H1 (cell line): Measurements from ENCODE around the gene TMC4. TPM values are rescaled to one million over a fixed set of nuclear protein-coding genes. Genes with fewer than 3 reads are reported as not detected.

ENCODE experiments used
- polyA plus RNA-seq, 7 experiments: library from polyadenylated mRNA; depleted of rRNA in 3 of 7; stranded (reverse) in 5 of 7; unstranded in 2 of 7; fragments of >200 nt in 5 of 7; fragments of 200-250 nt in 2 of 7; gene quantifications; 1 replicate in 5 of 7; 2 replicates in 1 of 7; 4 replicates in 1 of 7; pipeline versions ENCODE4 v1.2.1 to v1.2.3, GENCODE V29; 2011 to 2013; ENCODE audit warnings: missing spikeins in 2 of 7, mixed read lengths in 2 of 7
- total RNA-seq: library from RNA; stranded (reverse); fragmentation: NEBNext Ultra II Directional; extraction: Animal tissue kit (Norgen Biotek cat#: 25700); gene quantifications from 2 replicates; pipeline ENCODE4 v1.2.1, GENCODE V29; 2021

Gene TMC4
- total and polyA plus RNA-seq, 2 of the 8 experiments (the other 6 are each of a cell fraction or from before 2014, with no cell fraction given): 5.5 to 6.3 TPM

Other genes starting within 250 kb of the TMC4 start
- gene CACNG8, start 210.2 kb downstream of the TMC4 start, total RNA-seq: 4.5 and 5.7 TPM in 2 replicates
- gene CACNG8, start 210.2 kb downstream of the TMC4 start, polyA plus RNA-seq (2011; rRNA removed): 0.41 and 0.93 TPM in 2 replicates
- gene CACNG6, start 181.5 kb downstream of the TMC4 start, total RNA-seq: 1.2 and 1.4 TPM in 2 replicates
- gene CACNG6, start 181.5 kb downstream of the TMC4 start, polyA plus RNA-seq (2011; rRNA removed): 1.6 and 2.9 TPM in 2 replicates
- gene VSTM1, start 109.3 kb downstream of the TMC4 start, total RNA-seq: 0.65 TPM in 1 of 2 replicates, not detected in the other
- 0.12 and 0.17 TPM in 2 replicates for gene VSTM1, start 109.3 kb downstream of the TMC4 start, polyA plus RNA-seq (2011; rRNA removed)
- gene TARM1, start 91.8 kb downstream of the TMC4 start, total RNA-seq: not detected in 2 replicates
- gene TARM1, start 91.8 kb downstream of the TMC4 start, polyA plus RNA-seq (2011; rRNA removed): not detected in 2 replicates
- 0.90 and 1.1 TPM in 2 replicates for gene OSCAR, start 72.4 kb downstream of the TMC4 start, total RNA-seq
- 1.1 and 2.2 TPM in 2 replicates for gene OSCAR, start 72.4 kb downstream of the TMC4 start, polyA plus RNA-seq (2011; rRNA removed)
- 175 and 177 TPM in 2 replicates for gene NDUFA3, start 70.3 kb downstream of the TMC4 start, total RNA-seq
- 208 and 294 TPM in 2 replicates for gene NDUFA3, start 70.3 kb downstream of the TMC4 start, polyA plus RNA-seq (2011; rRNA removed)
- gene TFPT, start 57.5 kb downstream of the TMC4 start, total RNA-seq: 17.7 TPM in 2 replicates
- 10.4 and 17.3 TPM in 2 replicates for gene TFPT, start 57.5 kb downstream of the TMC4 start, polyA plus RNA-seq (2011; rRNA removed)
- 89.5 and 97.4 TPM in 2 replicates for gene PRPF31, start 57.4 kb downstream of the TMC4 start, total RNA-seq
- gene PRPF31, start 57.4 kb downstream of the TMC4 start, polyA plus RNA-seq (2011; rRNA removed): 51.1 and 67.1 TPM in 2 replicates
- 82.9 and 86.4 TPM in 2 replicates for gene CNOT3, start 35.4 kb downstream of the TMC4 start, total RNA-seq
- gene CNOT3, start 35.4 kb downstream of the TMC4 start, polyA plus RNA-seq (2011; rRNA removed): 21.2 and 44.0 TPM in 2 replicates
- gene LENG1, start 13.4 kb downstream of the TMC4 start, total RNA-seq: 4.4 and 4.6 TPM in 2 replicates
- 1.2 and 1.5 TPM in 2 replicates for gene LENG1, start 13.4 kb downstream of the TMC4 start, polyA plus RNA-seq (2011; rRNA removed)
- gene MBOAT7, start 16.4 kb upstream of the TMC4 start, total RNA-seq: 90.9 and 103 TPM in 2 replicates
- 85.5 and 147 TPM in 2 replicates for gene MBOAT7, start 16.4 kb upstream of the TMC4 start, polyA plus RNA-seq (2011; rRNA removed)
- gene TSEN34, start 18.1 kb upstream of the TMC4 start, total RNA-seq: 22.5 and 24.2 TPM in 2 replicates
- 52.3 and 55.4 TPM in 2 replicates for gene TSEN34, start 18.1 kb upstream of the TMC4 start, polyA plus RNA-seq (2011; rRNA removed)
- 1,609 and 1,661 TPM in 2 replicates for gene RPS9, start 27.7 kb upstream of the TMC4 start, total RNA-seq
- 4,172 and 4,900 TPM in 2 replicates for gene RPS9, start 27.7 kb upstream of the TMC4 start, polyA plus RNA-seq (2011; rRNA removed)
- not detected in 2 replicates for gene LILRB3, start 49.8 kb upstream of the TMC4 start, total RNA-seq
- not detected in 2 replicates for gene LILRB3, start 49.8 kb upstream of the TMC4 start, polyA plus RNA-seq (2011; rRNA removed)
- gene LILRA6, start 69.6 kb upstream of the TMC4 start, total RNA-seq: not detected in 2 replicates
- gene LILRA6, start 69.6 kb upstream of the TMC4 start, polyA plus RNA-seq (2011; rRNA removed): not detected in 2 replicates
- gene LILRB5, start 84.1 kb upstream of the TMC4 start, total RNA-seq: not detected in 2 replicates
- 0.05 and 0.06 TPM in 2 replicates for gene LILRB5, start 84.1 kb upstream of the TMC4 start, polyA plus RNA-seq (2011; rRNA removed)
- gene LILRB2, start 108.0 kb upstream of the TMC4 start, total RNA-seq: not detected in 2 replicates
- not detected in 2 replicates for gene LILRB2, start 108.0 kb upstream of the TMC4 start, polyA plus RNA-seq (2011; rRNA removed)
- not detected in 2 replicates for gene LILRA5, start 140.0 kb upstream of the TMC4 start, total RNA-seq
- gene LILRA5, start 140.0 kb upstream of the TMC4 start, polyA plus RNA-seq (2011; rRNA removed): not detected in 2 replicates
- not detected in 2 replicates for gene LILRA4, start 166.0 kb upstream of the TMC4 start, total RNA-seq
- gene LILRA4, start 166.0 kb upstream of the TMC4 start, polyA plus RNA-seq (2011; rRNA removed): not detected in 2 replicates
- not detected in 2 replicates for gene LAIR1, start 191.8 kb upstream of the TMC4 start, total RNA-seq
- gene LAIR1, start 191.8 kb upstream of the TMC4 start, polyA plus RNA-seq (2011; rRNA removed): 0.13 and 0.18 TPM in 2 replicates
- gene TTYH1, start 242.3 kb upstream of the TMC4 start, total RNA-seq: 24.3 and 26.7 TPM in 2 replicates
- gene TTYH1, start 242.3 kb upstream of the TMC4 start, polyA plus RNA-seq (2011; rRNA removed): 46.5 and 92.1 TPM in 2 replicates